GM13976 (cell line): ENCODE results near the gene SMIM27.
"Not testable (repeated sequence)": the region's sequence is repeated elsewhere in the genome, so short reads cannot be mapped to it uniquely, and the experiment has no call there.

Experiments used
- DNase-seq: peaks from one replicate; pipeline ENCODE4 v3.0.0; 2012; ENCODE audit warnings: low spot score
- CTCF ChIP-seq: IDR thresholded peaks from 2 replicates; pipeline ENCODE4 v1.5.1; 2012; ENCODE audit warnings: borderline replicate concordance, mild to moderate bottlenecking; ENCODE audit not compliant: insufficient read depth; ENCODE audit errors: extremely low read depth, missing control alignments, control extremely low read depth
- in situ Hi-C: fragments of 300-500 bp; cut with MboI; formaldehyde crosslinking; loops from one replicate; pipeline ENCODE4 v1.12.0; 2022; ENCODE audit warnings: low sequenced_read_pairs, mixed read lengths, inconsistent platforms; ENCODE audit not compliant: unreplicated experiment

The SMIM27 gene

GRCh38 chr9:32533816-32534215 is 18.3 kb upstream of the SMIM27 start:
- no peak for TF ChIP-seq CTCF
- no peak for DNase-seq
- in situ Hi-C loops, result no loop called here

GRCh38 chr9:32543047-32543446 is 9.1 kb upstream of the SMIM27 start:
- no peak for TF ChIP-seq CTCF
- in situ Hi-C loops, result no loop called here
- DNase-seq, result no peak

GRCh38 chr9:32545884-32546283 is 6.2 kb upstream of the SMIM27 start:
- in situ Hi-C loops, result no loop called here
- no peak for TF ChIP-seq CTCF
- no peak for DNase-seq

- DNase-seq, in situ Hi-C loops: not testable (repeated sequence)
Measured at GRCh38 chr9:32548213-32548612, 3.9 kb upstream of the SMIM27 start.

DNA sequence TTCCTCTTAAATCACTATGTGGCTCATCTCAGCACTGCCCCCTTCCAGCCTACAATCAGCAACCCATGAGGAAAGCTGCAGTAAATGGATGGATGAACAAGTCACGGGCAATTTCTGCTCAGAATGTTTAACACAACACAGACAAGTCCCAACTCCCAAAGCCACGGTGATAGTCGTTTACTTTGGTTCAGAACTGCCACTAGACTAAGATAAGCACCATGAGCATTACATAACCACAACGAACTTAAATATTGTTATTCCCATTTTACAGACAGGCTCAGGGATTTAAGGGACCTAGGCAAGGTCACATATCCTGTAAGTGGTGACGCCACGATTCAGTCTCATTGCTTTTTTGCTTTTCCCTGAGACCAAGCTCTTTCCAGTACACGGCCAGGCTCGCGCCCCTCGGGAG is 2.0 kb upstream of the SMIM27 start:
- no peak for TF ChIP-seq CTCF
- DNase-seq, result no peak
- in situ Hi-C loops, result no loop called here

DNA sequence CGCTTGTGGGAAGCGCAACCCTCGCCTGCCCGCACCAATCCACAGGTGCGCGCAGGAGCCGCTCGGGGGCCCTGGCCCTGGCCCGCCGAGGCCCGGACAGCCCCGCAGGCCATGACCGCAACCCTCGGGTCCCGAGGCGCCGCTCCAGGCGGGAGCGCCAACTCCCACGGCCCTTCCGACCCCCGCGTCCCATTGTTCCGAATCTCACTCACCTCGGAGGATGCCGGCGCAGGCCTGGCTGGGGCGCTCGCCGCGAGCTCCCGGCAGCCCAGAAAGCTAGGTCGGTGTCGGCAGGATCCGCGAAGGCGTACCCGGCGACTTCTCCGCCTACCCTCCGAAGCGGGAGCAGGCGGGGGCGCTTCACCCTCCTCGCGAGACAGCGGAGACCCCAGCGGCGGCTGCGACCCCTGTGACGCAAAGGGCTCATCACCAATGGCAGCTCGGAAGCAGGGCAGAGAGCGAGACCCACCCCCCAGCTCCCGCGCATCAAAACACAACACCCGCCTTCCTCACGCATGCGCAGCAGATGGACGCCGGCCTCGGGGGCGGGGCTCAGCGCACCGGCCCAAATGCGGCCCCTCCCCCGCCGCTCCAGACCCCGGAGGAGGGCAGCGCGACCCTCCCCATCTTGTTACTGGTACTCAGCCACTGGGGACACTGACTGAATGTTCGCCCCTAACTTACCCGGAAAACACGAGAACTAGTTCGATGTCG is 1.4 kb upstream of the SMIM27 start:
- in situ Hi-C loops, result no loop called here
- peak; percentile 98 for DNase-seq

More for the DNA sequence above, 1.4 kb upstream of the SMIM27 start:
- no peak for TF ChIP-seq CTCF
